Measurements from ENCODE around the gene RAD51AP1. TPM values are rescaled to one million over a fixed set of nuclear protein-coding genes. Genes with fewer than 3 reads are reported as not detected.

RAD51AP1 gene
- total and polyA plus RNA-seq, 2 of the 8 experiments (the other 6 are each of a cell fraction or from before 2014, with no cell fraction given), result 29.7 to 48.3 TPM

DNA sequence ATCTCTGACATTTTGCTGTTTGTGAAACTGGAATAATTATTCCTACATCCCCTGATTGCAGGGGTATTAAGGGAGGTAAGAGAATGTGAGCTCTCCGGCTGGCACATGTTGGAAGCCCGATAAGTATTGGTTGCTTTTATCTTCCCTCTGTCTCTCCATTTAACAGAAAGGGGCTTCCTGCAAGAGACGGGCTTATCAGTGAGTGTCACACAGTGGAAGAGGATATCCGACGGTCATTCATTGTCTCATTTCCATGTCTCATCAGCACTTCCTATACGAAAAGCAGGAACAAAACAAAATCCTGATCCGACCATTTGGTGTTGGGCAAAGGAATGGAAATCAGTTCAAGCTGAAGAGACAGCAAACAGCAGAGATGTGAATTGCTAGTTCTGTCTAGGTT is 34.0 kb downstream of the RAD51AP1 start (continued):
- TF ChIP-seq SP2 (IDR thresholded peaks at IDR 0.05; ENCODE audit: low read length) (no peak), NANOG (IDR thresholded peaks at IDR 0.05; ENCODE audit: insufficient read depth, low read depth, low read length, poor library complexity, severe bottlenecking) (no peak), CBX5 (IDR thresholded peaks at IDR 0.05; ENCODE audit: low read depth, low read length) (no peak)
